AG09319 (cell line): ENCODE results near the gene ANKRD33B.
"Not testable (repeated sequence)": the region's sequence is repeated elsewhere in the genome, so short reads cannot be mapped to it uniquely, and the experiment has no call there.

Experiments
- DNase-seq: peaks from one replicate; pipeline ENCODE4 v3.0.0-alpha.2; 2010; ENCODE audit warnings: low read depth; ENCODE audit errors: extremely low read depth
- CTCF ChIP-seq: IDR thresholded peaks from 2 replicates; pipeline ENCODE4 v1.5.1; 2011; ENCODE audit warnings: low read depth, mild to moderate bottlenecking, inconsistent platforms, low read length, moderate library complexity

ANKRD33B gene

GRCh38 chr5:10630126-10630525 is 66.3 kb downstream of the ANKRD33B start:
- TF ChIP-seq CTCF: no peak
- DNase-seq: no peak

- DNase-seq: not testable (repeated sequence)
Observed at GRCh38 chr5:10630744-10631143, 66.9 kb downstream of the ANKRD33B start.

GRCh38 chr5:10631316-10631996 is 67.6 kb downstream of the ANKRD33B start:
- TF ChIP-seq CTCF: no peak
- no peak for DNase-seq

- no peak for TF ChIP-seq CTCF
- no peak for DNase-seq
Observed at GRCh38 chr5:10632110-10632761, 68.4 kb downstream of the ANKRD33B start.

GRCh38 chr5:10633271-10634049 is 69.6 kb downstream of the ANKRD33B start:
- no peak for DNase-seq
- TF ChIP-seq CTCF: no peak

GRCh38 chr5:10634050-10634449 is 70.2 kb downstream of the ANKRD33B start:
- TF ChIP-seq CTCF: no peak
- no peak for DNase-seq

GRCh38 chr5:10634562-10634961 is 70.7 kb downstream of the ANKRD33B start:
- no peak for TF ChIP-seq CTCF
- no peak for DNase-seq
